Neural cell (in vitro differentiated cells): ENCODE measurements around the gene BLNK. TPM values are rescaled to one million over a fixed set of nuclear protein-coding genes. Genes with fewer than 3 reads are reported as not detected.

Experiments used
- H2AFZ ChIP-seq: fragments of 200-600, 300-800 bp; sonication (generic), shearing (Covaris generic); 2 replicates; pipeline ENCODE4 v1.6.0; 2014; ENCODE audit warnings: low read depth, mild to moderate bottlenecking, antibody characterized with exemption, low read length, moderate library complexity
- H3F3A ChIP-seq: fragments of 200-600 bp; shearing (Covaris generic); 2 replicates; pipeline ENCODE4 v1.6.1; 2016; ENCODE audit warnings: mild to moderate bottlenecking, moderate library complexity, mixed read lengths, antibody characterized with exemption, low read length; ENCODE audit not compliant: insufficient read depth, poor library complexity, severe bottlenecking
- H3K27ac ChIP-seq: fragments of 200-600, 300-800 bp; sonication (generic), shearing (Covaris generic); 2 replicates; pipeline ENCODE4 v1.5.1; 2014; ENCODE audit warnings: mild to moderate bottlenecking, low read length, moderate library complexity
- H3K27me3 ChIP-seq: fragments of 300-800, 200-600 bp; sonication (generic), shearing (Covaris generic); 2 replicates; pipeline ENCODE4 v1.6.0; 2014; ENCODE audit warnings: mild to moderate bottlenecking, low read depth, low read length, moderate library complexity; ENCODE audit not compliant: insufficient read depth
- H3K36me3 ChIP-seq: fragments of 300-800, 200-600 bp; sonication (generic), shearing (Covaris generic); 2 replicates; pipeline ENCODE4 v1.5.1; 2014; ENCODE audit warnings: mild to moderate bottlenecking, antibody characterized with exemption, low read length, moderate library complexity; ENCODE audit not compliant: insufficient read depth
- H3K4me2 ChIP-seq: fragments of 300-800, 200-600 bp; sonication (generic), shearing (Covaris generic); 2 replicates; pipeline ENCODE4 v1.6.0; 2014; ENCODE audit warnings: mild to moderate bottlenecking, low read length
- H3K4me3 ChIP-seq: fragments of 300-800, 200-600 bp; sonication (generic), shearing (Covaris generic); 2 replicates; pipeline ENCODE4 v1.5.1; 2014; ENCODE audit warnings: mild to moderate bottlenecking, low read length, moderate library complexity
- H3K79me2 ChIP-seq: fragments of 200-600 bp; shearing (Covaris generic); replicated peaks from 2 replicates; pipeline ENCODE4 v1.6.0; 2014; ENCODE audit warnings: mild to moderate bottlenecking, low read length, moderate library complexity; ENCODE audit not compliant: insufficient read depth
- H3K9ac ChIP-seq: fragments of 300-800, 200-600 bp; sonication (generic), shearing (Covaris generic); 2 replicates; pipeline ENCODE4 v1.6.1; 2016; ENCODE audit warnings: mild to moderate bottlenecking, low read length, mixed read lengths
- H3K9me2 ChIP-seq: fragments of 200-600 bp; shearing (Covaris generic); 2 replicates; pipeline ENCODE4 v1.6.1; 2016; ENCODE audit warnings: mild to moderate bottlenecking, low read length, mixed read lengths; ENCODE audit not compliant: insufficient read depth
- H3K9me3 ChIP-seq: fragments of 200-600, 300-800 bp; sonication (generic), shearing (Covaris generic); 2 replicates; pipeline ENCODE4 v1.6.1; 2016; ENCODE audit warnings: mild to moderate bottlenecking, mixed run types, low read length, moderate library complexity, mixed read lengths
- H4K20me1 ChIP-seq: fragments of 200-600 bp; shearing (Covaris generic); 2 replicates; pipeline ENCODE4 v1.6.1; 2016; ENCODE audit warnings: mild to moderate bottlenecking, mixed run types; ENCODE audit not compliant: insufficient read depth
- EP300 ChIP-seq: fragments of 450-650 bp; conservative IDR thresholded peaks from 2 replicates; pipeline ENCODE4 v1.6.1; 2014; ENCODE audit warnings: antibody characterized with exemption, mild to moderate bottlenecking, moderate library complexity; ENCODE audit not compliant: poor library complexity, severe bottlenecking
- EZH2 ChIP-seq: fragments of 200-600, 300-800 bp; shearing (Covaris generic), sonication (generic); IDR thresholded peaks from 2 replicates; pipeline ENCODE4 v1.6.1; 2014; ENCODE audit warnings: antibody characterized with exemption, low read length, borderline replicate concordance, mild to moderate bottlenecking; ENCODE audit not compliant: insufficient read depth, poor library complexity, severe bottlenecking
- MXI1 ChIP-seq: fragments of 450-650 bp; conservative IDR thresholded peaks from 2 replicates; pipeline ENCODE4 v1.6.1; 2014; ENCODE audit warnings: antibody characterized with exemption, mild to moderate bottlenecking; ENCODE audit not compliant: poor library complexity, severe bottlenecking
- POLR2AphosphoS5 ChIP-seq: IDR thresholded peaks from 2 replicates; pipeline ENCODE4 v1.6.1; 2012
- RAD21 ChIP-seq: fragments of 450-650 bp; conservative IDR thresholded peaks from 2 replicates; pipeline ENCODE4 v1.6.1; 2014; ENCODE audit warnings: antibody characterized with exemption, mild to moderate bottlenecking, moderate library complexity
- SMC3 ChIP-seq: fragments of 450-650 bp; conservative IDR thresholded peaks from 2 replicates; pipeline ENCODE4 v1.6.1; 2014; ENCODE audit warnings: antibody characterized with exemption, mild to moderate bottlenecking, moderate library complexity; ENCODE audit not compliant: poor library complexity
- TAF1 ChIP-seq: IDR thresholded peaks from 2 replicates; pipeline ENCODE4 v1.6.1; 2012; ENCODE audit warnings: low read depth
- polyA plus RNA-seq: library from polyadenylated mRNA; depleted of rRNA; stranded (reverse); fragments of >200 nt; gene quantifications from 2 replicates; pipeline ENCODE4 v1.2.3, GENCODE V29; 2014
- TF ChIP-seq, protein P1 (sequence below): IDR thresholded peaks from 2 replicates; pipeline ENCODE4 v1.6.1; 2012; ENCODE audit warnings: borderline replicate concordance
- TF ChIP-seq, protein P2 (sequence below): fragments of 450-650 bp; IDR thresholded peaks from 2 replicates; pipeline ENCODE4 v1.5.1; 2014; ENCODE audit warnings: antibody characterized with exemption, mild to moderate bottlenecking, moderate library complexity; ENCODE audit not compliant: poor library complexity, severe bottlenecking

BLNK gene
- polyA plus RNA-seq, 1 donor from 2014 or later: not detected

DNA sequence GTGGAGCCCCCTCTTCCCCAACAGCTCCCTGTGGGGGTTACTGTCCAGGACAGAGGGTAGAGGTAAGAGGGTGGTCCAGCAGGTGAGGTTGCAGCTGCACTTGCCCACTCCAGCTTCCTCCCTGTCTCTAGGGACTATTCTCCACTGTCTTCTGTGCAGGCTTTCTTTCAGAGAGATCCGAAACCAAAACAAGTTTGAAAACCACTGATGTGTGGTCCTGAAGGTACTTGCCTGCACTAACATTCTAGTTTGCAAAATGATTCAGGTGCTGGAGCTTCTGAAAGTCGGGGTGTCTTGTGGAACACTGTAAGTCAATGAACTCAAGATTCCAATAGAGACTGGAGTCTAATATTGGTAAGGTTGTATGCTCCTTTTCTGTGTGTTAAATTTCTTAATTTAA is 63.1 kb downstream of the BLNK start:
- TF ChIP-seq EP300: no peak
- TF ChIP-seq, protein P1, sequence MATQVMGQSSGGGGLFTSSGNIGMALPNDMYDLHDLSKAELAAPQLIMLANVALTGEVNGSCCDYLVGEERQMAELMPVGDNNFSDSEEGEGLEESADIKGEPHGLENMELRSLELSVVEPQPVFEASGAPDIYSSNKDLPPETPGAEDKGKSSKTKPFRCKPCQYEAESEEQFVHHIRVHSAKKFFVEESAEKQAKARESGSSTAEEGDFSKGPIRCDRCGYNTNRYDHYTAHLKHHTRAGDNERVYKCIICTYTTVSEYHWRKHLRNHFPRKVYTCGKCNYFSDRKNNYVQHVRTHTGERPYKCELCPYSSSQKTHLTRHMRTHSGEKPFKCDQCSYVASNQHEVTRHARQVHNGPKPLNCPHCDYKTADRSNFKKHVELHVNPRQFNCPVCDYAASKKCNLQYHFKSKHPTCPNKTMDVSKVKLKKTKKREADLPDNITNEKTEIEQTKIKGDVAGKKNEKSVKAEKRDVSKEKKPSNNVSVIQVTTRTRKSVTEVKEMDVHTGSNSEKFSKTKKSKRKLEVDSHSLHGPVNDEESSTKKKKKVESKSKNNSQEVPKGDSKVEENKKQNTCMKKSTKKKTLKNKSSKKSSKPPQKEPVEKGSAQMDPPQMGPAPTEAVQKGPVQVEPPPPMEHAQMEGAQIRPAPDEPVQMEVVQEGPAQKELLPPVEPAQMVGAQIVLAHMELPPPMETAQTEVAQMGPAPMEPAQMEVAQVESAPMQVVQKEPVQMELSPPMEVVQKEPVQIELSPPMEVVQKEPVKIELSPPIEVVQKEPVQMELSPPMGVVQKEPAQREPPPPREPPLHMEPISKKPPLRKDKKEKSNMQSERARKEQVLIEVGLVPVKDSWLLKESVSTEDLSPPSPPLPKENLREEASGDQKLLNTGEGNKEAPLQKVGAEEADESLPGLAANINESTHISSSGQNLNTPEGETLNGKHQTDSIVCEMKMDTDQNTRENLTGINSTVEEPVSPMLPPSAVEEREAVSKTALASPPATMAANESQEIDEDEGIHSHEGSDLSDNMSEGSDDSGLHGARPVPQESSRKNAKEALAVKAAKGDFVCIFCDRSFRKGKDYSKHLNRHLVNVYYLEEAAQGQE: no peak
- TF ChIP-seq TAF1: no peak
- no peak for TF ChIP-seq EZH2
- TF ChIP-seq, protein P2, sequence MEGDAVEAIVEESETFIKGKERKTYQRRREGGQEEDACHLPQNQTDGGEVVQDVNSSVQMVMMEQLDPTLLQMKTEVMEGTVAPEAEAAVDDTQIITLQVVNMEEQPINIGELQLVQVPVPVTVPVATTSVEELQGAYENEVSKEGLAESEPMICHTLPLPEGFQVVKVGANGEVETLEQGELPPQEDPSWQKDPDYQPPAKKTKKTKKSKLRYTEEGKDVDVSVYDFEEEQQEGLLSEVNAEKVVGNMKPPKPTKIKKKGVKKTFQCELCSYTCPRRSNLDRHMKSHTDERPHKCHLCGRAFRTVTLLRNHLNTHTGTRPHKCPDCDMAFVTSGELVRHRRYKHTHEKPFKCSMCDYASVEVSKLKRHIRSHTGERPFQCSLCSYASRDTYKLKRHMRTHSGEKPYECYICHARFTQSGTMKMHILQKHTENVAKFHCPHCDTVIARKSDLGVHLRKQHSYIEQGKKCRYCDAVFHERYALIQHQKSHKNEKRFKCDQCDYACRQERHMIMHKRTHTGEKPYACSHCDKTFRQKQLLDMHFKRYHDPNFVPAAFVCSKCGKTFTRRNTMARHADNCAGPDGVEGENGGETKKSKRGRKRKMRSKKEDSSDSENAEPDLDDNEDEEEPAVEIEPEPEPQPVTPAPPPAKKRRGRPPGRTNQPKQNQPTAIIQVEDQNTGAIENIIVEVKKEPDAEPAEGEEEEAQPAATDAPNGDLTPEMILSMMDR: no peak
- TF ChIP-seq RAD21: no peak
- TF ChIP-seq POLR2AphosphoS5: no peak
- TF ChIP-seq SMC3: no peak
- TF ChIP-seq MXI1: no peak
- Histone ChIP-seq H3K27ac (no peak overlapping the region), H3K9me2 (no peaks in the 10 kb centered on the region), H4K20me1 (no peaks in the 10 kb centered on the region), H3K9me3 (no peaks in the 10 kb centered on the region), H3K27me3 (no peaks in the 10 kb centered on the region), H3K4me2 (no peak overlapping the region), H3K79me2 (no peaks in the 10 kb centered on the region), H3K4me3 (no peak overlapping the region), H2AFZ (no peak overlapping the region), H3K36me3 (no peaks in the 10 kb centered on the region), H3K9ac (no peak overlapping the region), H3F3A (no peaks in the 10 kb centered on the region)

DNA sequence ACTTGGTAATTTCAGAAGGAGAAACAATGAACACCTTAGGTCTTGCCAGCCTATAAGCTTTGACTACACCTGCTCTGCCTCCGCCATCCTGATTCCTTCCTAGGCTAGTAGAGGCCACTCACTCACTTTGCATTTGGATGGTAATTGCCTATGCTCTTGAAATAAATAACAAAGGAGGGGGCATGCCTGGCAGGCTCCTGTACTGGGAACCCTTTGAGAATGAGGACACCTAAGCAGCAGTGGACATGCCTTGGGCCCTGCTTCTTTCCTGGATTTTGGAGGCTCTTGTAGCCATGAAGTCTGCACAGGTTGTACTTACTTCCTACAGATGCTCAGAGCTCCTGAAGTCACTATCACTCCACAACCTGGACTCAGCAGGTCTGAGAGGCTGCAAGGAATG is 65.8 kb downstream of the BLNK start:
- Histone ChIP-seq H3K9ac (no peak overlapping the region), H3K9me2 (no peaks in the 10 kb centered on the region), H3K9me3 (no peaks in the 10 kb centered on the region), H4K20me1 (no peaks in the 10 kb centered on the region), H3K79me2 (no peaks in the 10 kb centered on the region), H3K27ac (no peak overlapping the region), H3F3A (no peaks in the 10 kb centered on the region), H2AFZ (no peak overlapping the region), H3K4me3 (no peak overlapping the region), H3K36me3 (no peaks in the 10 kb centered on the region), H3K4me2 (no peak overlapping the region), H3K27me3 (no peaks in the 10 kb centered on the region)
- TF ChIP-seq, protein P2: no peak
- TF ChIP-seq RAD21 (no peak), SMC3 (no peak), MXI1 (no peak), POLR2AphosphoS5 (no peak), EZH2 (no peak), TAF1 (no peak), EP300 (no peak)
- TF ChIP-seq, protein P1: no peak
